A673 (cell line): ENCODE data around the gene PLEKHG3. TPM values are rescaled to one million over a fixed set of nuclear protein-coding genes. Genes with fewer than 3 reads are reported as not detected.

ENCODE experiments used
- BruUV-seq: library from RNA; stranded (reverse); fragments of 400-500 nt; replicated peaks from 2 replicates; lab custom pipeline; 2021; lab: Mats Ljungman, UMichigan
- CTCF ChIA-PET: fragments of 300-600 bp; sonication (Branson Sonifier 250); formaldehyde crosslinking; loops from one replicate; lab custom pipeline; 2022; ENCODE audit warnings: antibody characterized with exemption; lab: Charles Lee
- POLR2A ChIA-PET: fragments of 300-600 bp; sonication (Branson Sonifier 250); formaldehyde crosslinking; loops from one replicate; lab custom pipeline; 2022; ENCODE audit warnings: antibody characterized with exemption; ENCODE audit not compliant: low non-redundant PET; lab: Charles Lee
- DNase-seq: peaks from one replicate; pipeline ENCODE4 v3.0.0-alpha.2; 2015; ENCODE audit warnings: low spot score
- H3K27ac ChIP-seq: fragments of 200-600 bp; sonication (generic); 2 replicates; pipeline ENCODE4 v1.5.1; 2016; ENCODE audit warnings: mixed run types, low read depth, mild to moderate bottlenecking, mixed read lengths, antibody characterized with exemption, low read length; ENCODE audit not compliant: poor library complexity, severe bottlenecking
- H3K27me3 ChIP-seq: fragments of 200-600 bp; sonication (generic); replicated peaks from 2 replicates; pipeline ENCODE4 v1.6.1; 2017; ENCODE audit warnings: mixed run types, low read depth, mild to moderate bottlenecking, mixed read lengths, antibody characterized with exemption, low read length; ENCODE audit not compliant: insufficient read depth, poor library complexity
- H3K36me3 ChIP-seq: fragments of 200-600 bp; sonication (generic); 2 replicates; pipeline ENCODE4 v1.6.1; 2016; ENCODE audit warnings: mixed run types, mild to moderate bottlenecking, mixed read lengths, antibody characterized with exemption, low read length; ENCODE audit not compliant: insufficient read depth, poor library complexity, severe bottlenecking
- H3K4me1 ChIP-seq: fragments of 200-600 bp; sonication (generic); 2 replicates; pipeline ENCODE4 v1.6.1; 2017; ENCODE audit warnings: mixed run types, mild to moderate bottlenecking, mixed read lengths, antibody characterized with exemption, low read length; ENCODE audit not compliant: insufficient read depth, poor library complexity, severe bottlenecking
- H3K4me3 ChIP-seq: fragments of 200-600 bp; sonication (generic); 2 replicates; pipeline ENCODE4 v1.5.1; 2016; ENCODE audit warnings: low read depth, mixed run types, mild to moderate bottlenecking, mixed read lengths, low read length; ENCODE audit not compliant: poor library complexity, severe bottlenecking
- H3K9me3 ChIP-seq: fragments of 200-600 bp; sonication (generic); 2 replicates; pipeline ENCODE4 v1.6.1; 2016; ENCODE audit warnings: mixed run types, low read depth, mild to moderate bottlenecking, mixed read lengths, antibody characterized with exemption, low read length; ENCODE audit not compliant: poor library complexity, severe bottlenecking
- EZH2 ChIP-seq: fragments of 200-600 bp; sonication (generic); IDR thresholded peaks from 2 replicates; pipeline ENCODE4 v1.6.1; 2017; ENCODE audit warnings: borderline replicate concordance, low read depth, mild to moderate bottlenecking, mixed read lengths, antibody characterized with exemption, low read length; ENCODE audit not compliant: poor library complexity, severe bottlenecking
- intact Hi-C: fragments of 100-400 bp; cut with micrococcal nuclease; formaldehyde crosslinking; loops from one replicate; pipeline ENCODE4 v1.10.0; 2022; ENCODE audit not compliant: unreplicated experiment
- total RNA-seq: library from RNA; stranded (reverse); gene quantifications from 2 replicates; pipeline ENCODE4 v1.2.3, GENCODE V29; 2021
- TF ChIP-seq, protein P1 (sequence below): fragments of 300-800, 200-600 bp; sonication (generic); conservative IDR thresholded peaks from 2 replicates; pipeline ENCODE4 v1.5.1; 2017; ENCODE audit warnings: low read depth, mild to moderate bottlenecking, antibody characterized with exemption, low read length, moderate library complexity, mixed read lengths

PLEKHG3 gene
- total RNA-seq, 1 experiment from 2014 or later = 29.6 TPM

DNA sequence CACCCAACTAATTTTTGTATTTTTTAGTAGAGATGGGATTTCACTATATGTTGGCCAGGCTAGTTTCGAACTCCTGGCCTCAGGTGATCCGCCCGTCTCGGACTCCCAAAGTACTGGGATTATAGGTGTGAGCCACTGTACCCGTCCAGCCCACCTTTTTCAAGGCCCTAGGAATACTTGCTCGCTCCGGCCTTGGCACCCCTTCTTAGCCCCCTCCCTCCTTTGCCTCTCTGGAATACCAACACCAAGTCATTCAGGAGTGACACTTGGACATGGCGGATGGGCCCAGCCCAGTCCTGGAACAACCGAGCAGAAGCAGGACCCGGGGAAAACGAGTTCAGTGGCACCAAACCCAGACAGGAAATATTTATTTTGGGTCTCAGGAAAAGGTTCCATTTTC lies 29.1 kb downstream of the PLEKHG3 start:
- POLR2A ChIA-PET = no interaction called here
- intact Hi-C loops = no loop called here
- no peak for DNase-seq

DNA sequence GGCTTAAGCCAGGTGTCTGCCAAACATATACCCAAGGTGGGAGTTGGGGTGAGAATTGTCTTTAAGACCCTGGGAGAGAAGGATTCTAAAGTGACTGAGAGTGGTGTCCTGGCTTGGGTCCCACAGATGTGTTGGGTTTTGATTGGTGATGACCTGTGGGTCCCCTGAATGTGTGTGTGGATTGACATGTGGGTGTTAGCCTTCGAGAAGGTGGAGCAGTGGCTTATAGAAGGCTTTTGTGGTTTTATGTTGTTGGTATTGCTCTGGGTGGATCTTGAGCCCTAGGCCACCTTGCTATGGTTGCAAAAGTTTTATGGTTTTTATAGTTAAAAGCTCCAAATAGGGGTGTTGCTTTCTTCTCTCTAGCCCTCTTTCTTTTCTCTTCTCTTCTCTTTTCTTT lies 29.7 kb downstream of the PLEKHG3 start:
- no peak for DNase-seq
- H3K27ac ChIP-seq = no peak overlapping the region

More for the DNA sequence above, 29.1 kb downstream of the PLEKHG3 start:
- H3K4me1 ChIP-seq = no peaks in the 10 kb centered on the region
- H3K36me3 ChIP-seq = peaks cover 33% of the 10 kb centered on the region
- no peak overlapping the region for H3K4me3 ChIP-seq
- CTCF ChIA-PET = no interaction called here
- TF ChIP-seq, protein P1, sequence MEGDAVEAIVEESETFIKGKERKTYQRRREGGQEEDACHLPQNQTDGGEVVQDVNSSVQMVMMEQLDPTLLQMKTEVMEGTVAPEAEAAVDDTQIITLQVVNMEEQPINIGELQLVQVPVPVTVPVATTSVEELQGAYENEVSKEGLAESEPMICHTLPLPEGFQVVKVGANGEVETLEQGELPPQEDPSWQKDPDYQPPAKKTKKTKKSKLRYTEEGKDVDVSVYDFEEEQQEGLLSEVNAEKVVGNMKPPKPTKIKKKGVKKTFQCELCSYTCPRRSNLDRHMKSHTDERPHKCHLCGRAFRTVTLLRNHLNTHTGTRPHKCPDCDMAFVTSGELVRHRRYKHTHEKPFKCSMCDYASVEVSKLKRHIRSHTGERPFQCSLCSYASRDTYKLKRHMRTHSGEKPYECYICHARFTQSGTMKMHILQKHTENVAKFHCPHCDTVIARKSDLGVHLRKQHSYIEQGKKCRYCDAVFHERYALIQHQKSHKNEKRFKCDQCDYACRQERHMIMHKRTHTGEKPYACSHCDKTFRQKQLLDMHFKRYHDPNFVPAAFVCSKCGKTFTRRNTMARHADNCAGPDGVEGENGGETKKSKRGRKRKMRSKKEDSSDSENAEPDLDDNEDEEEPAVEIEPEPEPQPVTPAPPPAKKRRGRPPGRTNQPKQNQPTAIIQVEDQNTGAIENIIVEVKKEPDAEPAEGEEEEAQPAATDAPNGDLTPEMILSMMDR = no peak
- no peak for TF ChIP-seq EZH2
- no peaks in the 10 kb centered on the region for H3K9me3 ChIP-seq
- H3K27ac ChIP-seq = no peak overlapping the region
- H3K27me3 ChIP-seq = no peaks in the 10 kb centered on the region
- BruUV-seq = TSS peak; percentile 32

DNA sequence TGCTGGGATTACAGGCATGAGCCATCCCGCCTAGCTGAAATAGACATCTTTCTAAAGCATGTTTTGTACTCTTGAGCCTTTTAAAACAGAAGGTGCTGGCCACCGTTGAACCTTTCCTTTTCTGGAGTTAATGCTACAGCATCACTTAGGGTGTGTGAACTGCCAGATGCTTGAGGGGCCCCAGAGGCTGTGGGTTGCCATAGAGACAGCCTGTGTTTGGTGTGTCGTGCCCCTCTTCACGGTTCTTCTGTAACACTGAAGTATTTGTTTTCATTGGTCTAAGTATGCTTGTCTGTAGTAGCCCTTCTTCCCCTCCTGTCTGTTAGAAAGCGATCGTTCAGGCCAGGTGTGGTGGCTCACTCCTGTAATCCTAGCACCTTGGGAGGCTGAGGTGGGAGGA lies 30.8 kb downstream of the PLEKHG3 start:
- Histone ChIP-seq H3K36me3 (peaks cover 33% of the 10 kb centered on the region), H3K27ac (no peak overlapping the region), H3K4me1 (no peaks in the 10 kb centered on the region), H3K4me3 (no peak overlapping the region), H3K9me3 (no peaks in the 10 kb centered on the region), H3K27me3 (no peaks in the 10 kb centered on the region)
- intact Hi-C loops = no loop called here
- TF ChIP-seq EZH2 = no peak
- no TSS peak for BruUV-seq
- no peak for DNase-seq
- ChIA-PET POLR2A (no interaction called here), CTCF (no interaction called here)

More for the DNA sequence above, 29.7 kb downstream of the PLEKHG3 start:
- POLR2A ChIA-PET = no interaction called here
- no peak overlapping the region for H3K4me3 ChIP-seq
- peaks cover 33% of the 10 kb centered on the region for H3K36me3 ChIP-seq
- no peaks in the 10 kb centered on the region for H3K4me1 ChIP-seq
- no peak for TF ChIP-seq EZH2
- TF ChIP-seq, protein P1 = no peak
- CTCF ChIA-PET = no interaction called here
- no TSS peak for BruUV-seq
- intact Hi-C loops = no loop called here
- H3K27me3 ChIP-seq = no peaks in the 10 kb centered on the region
- H3K9me3 ChIP-seq = no peaks in the 10 kb centered on the region
